ENCODE measurements around the gene CDKAL1. TPM values are rescaled to one million over a fixed set of nuclear protein-coding genes. Genes with fewer than 3 reads are reported as not detected.

Gene CDKAL1
- total and polyA plus RNA-seq, 4 donors, result 2.0 to 12.9 (median 6.7) TPM

DNA sequence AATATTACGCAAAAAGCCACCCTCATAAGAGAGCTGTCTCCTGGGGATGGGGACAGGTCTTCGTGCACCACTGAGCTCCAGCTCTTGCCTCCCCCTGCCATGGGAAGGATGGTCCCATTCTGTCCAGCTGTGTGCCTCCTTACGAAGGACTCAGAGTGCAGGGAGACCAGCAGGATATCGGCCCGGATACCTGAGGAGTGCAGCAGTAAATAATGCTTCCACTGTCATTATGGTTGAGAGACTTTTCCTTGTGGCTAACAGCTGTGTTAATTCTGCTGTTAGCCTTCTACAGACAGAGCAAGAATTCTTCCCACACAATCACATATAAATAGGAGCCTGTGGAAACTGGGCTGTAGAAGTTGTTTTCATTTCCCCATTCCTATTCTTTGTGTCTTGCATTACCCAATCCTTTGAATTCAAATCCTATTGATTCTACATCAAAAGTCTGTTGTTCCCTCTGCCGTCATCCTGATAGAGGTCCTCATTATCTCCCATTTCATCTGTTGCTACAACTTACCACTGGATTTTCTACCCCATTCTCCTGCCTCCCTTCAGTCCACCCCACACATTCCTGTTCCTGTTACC, 694.7 kb downstream of the CDKAL1 start:
- TF ChIP-seq JUND (IDR thresholded peaks at IDR 0.05) (no peak), YY1 (IDR thresholded peaks at IDR 0.05) (no peak), SP1 (IDR thresholded peaks at IDR 0.05) (no peak), HNF4G (IDR thresholded peaks at IDR 0.05) (no peak), ZBTB33 (IDR thresholded peaks at IDR 0.05) (no peak)
- DNase-seq (ENCODE audit: low spot score), result no peak
- Histone ChIP-seq H3K9ac (ENCODE audit: low read depth in 1 of 2, low read length in 2 of 2) (no peak overlapping the region), H3K27me3 (ENCODE audit: control insufficient read depth in 4 of 4, insufficient read depth in 4 of 4, low read length in 3 of 4) (no peaks in the 10 kb centered on the region), H3K4me1 (ENCODE audit: control insufficient read depth in 4 of 4, insufficient read depth in 4 of 4, low read length in 3 of 4) (no peaks in the 10 kb centered on the region), H3K27ac (ENCODE audit: low read depth in 1 of 2, low read length in 2 of 2) (no peak overlapping the region), H3K9me3 (ENCODE audit: control insufficient read depth in 4 of 4, low read length in 3 of 4) (no peaks in the 10 kb centered on the region), H3K36me3 (ENCODE audit: control insufficient read depth in 4 of 4, insufficient read depth in 3 of 4, low read depth in 1 of 4, low read length in 3 of 4) (peaks cover 0 to 10% (median 4%) of the 10 kb centered on the region in 4 donors), H3K4me3 (ENCODE audit: low read depth in 1 of 3, low read length in 3 of 3) (no peak overlapping the region)
- WGBS, result 95% methylated on average over 6 of the region's 6 CpGs

DNA sequence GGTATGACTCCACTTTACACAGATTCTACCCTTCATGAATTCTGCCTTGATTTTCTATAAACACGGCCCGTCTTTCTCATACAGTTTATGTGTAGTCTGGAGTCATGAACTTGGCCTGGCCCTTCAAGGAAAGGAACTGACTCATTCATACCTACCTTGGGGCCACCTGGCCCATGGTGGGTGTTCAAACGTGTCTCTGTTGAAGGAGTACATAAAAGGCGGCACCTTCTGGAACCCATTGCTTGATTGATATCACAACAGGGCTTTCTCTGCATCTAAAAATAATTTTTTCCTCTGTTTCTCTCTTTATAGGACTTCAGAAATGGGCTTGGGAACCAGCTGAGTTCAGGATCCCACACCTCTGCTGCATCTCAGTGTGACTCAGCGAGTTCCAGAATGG, 696.3 kb downstream of the CDKAL1 start:
- DNase-seq (ENCODE audit: low spot score), result no peak
- Histone ChIP-seq H3K36me3 (ENCODE audit: control insufficient read depth in 4 of 4, insufficient read depth in 3 of 4, low read depth in 1 of 4, low read length in 3 of 4) (peaks cover 0 to 10% (median 4%) of the 10 kb centered on the region in 4 donors), H3K9ac (ENCODE audit: low read depth in 1 of 2, low read length in 2 of 2) (no peak overlapping the region), H3K27me3 (ENCODE audit: control insufficient read depth in 4 of 4, insufficient read depth in 4 of 4, low read length in 3 of 4) (no peaks in the 10 kb centered on the region), H3K4me1 (ENCODE audit: control insufficient read depth in 4 of 4, insufficient read depth in 4 of 4, low read length in 3 of 4) (no peaks in the 10 kb centered on the region), H3K9me3 (ENCODE audit: control insufficient read depth in 4 of 4, low read length in 3 of 4) (no peaks in the 10 kb centered on the region), H3K4me3 (ENCODE audit: low read depth in 1 of 3, low read length in 3 of 3) (no peak overlapping the region), H3K27ac (ENCODE audit: low read depth in 1 of 2, low read length in 2 of 2) (no peak overlapping the region)
- WGBS, result 87% methylated on average over 5 of the region's 5 CpGs
- TF ChIP-seq MAX (IDR thresholded peaks at IDR 0.05) (no peak), EGR1 (IDR thresholded peaks at IDR 0.05; ENCODE audit: low read depth in 2 of 2) (no peak), JUND (IDR thresholded peaks at IDR 0.05) (no peak), YY1 (IDR thresholded peaks at IDR 0.05) (no peak), ZBTB33 (IDR thresholded peaks at IDR 0.05) (no peak), RAD21 (IDR thresholded peaks at IDR 0.05) (no peak), RXRA (IDR thresholded peaks at IDR 0.05) (no peak), NR2F2 (IDR thresholded peaks at IDR 0.05) (no peak), FOXA1 (IDR thresholded peaks at IDR 0.05) (no peak), HNF4G (IDR thresholded peaks at IDR 0.05) (no peak), HNF4A (conservative IDR thresholded peaks at IDR 0.05) (no peak)
- TF ChIP-seq, protein P1, sequence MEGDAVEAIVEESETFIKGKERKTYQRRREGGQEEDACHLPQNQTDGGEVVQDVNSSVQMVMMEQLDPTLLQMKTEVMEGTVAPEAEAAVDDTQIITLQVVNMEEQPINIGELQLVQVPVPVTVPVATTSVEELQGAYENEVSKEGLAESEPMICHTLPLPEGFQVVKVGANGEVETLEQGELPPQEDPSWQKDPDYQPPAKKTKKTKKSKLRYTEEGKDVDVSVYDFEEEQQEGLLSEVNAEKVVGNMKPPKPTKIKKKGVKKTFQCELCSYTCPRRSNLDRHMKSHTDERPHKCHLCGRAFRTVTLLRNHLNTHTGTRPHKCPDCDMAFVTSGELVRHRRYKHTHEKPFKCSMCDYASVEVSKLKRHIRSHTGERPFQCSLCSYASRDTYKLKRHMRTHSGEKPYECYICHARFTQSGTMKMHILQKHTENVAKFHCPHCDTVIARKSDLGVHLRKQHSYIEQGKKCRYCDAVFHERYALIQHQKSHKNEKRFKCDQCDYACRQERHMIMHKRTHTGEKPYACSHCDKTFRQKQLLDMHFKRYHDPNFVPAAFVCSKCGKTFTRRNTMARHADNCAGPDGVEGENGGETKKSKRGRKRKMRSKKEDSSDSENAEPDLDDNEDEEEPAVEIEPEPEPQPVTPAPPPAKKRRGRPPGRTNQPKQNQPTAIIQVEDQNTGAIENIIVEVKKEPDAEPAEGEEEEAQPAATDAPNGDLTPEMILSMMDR (IDR thresholded peaks at IDR 0.05; ENCODE audit: low read depth, low read length, missing input control), result no peak

Measured in liver (tissue), 9 donors.